ENCODE measurements around the gene BMF. TPM values are rescaled to one million over a fixed set of nuclear protein-coding genes. Genes with fewer than 3 reads are reported as not detected.

BMF gene
- total RNA-seq, 2 donors from 2014 or later = 8.8 to 19.0 TPM

DNA sequence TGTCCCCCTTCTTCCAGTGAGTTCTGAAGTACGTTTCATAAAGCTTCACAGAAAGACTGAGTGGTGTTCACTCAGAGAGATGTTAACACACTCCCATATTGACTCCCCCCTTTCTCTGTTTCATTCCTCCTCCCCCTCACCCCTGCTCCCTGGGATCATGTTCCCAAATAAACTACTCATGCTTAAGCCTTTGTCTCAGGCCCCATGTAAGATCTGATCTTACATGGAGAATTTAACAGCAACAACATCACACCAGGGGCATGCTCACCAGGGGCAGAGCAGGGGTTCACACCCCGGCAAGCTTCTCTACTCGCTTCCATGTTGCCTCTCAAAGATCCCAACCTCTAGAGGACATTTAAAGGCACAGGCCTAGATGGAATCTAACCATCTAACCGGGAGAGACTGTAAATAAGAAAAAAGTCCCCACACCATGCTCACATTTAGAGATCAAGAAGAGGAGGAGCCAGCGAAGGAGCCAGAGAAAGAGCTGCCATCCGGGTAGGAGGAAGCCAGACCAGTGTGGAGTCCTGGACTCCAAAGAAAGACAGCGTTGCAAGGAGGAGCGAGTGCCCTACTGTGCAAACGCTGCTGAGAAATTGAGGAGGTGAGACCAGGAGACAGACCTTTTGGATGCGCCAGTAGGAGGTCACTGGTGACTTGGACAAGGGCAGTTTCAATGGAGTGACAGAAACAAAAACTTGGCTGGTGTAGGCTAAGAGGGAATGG is 48.3 kb downstream of the BMF start:
- Histone ChIP-seq H3K4me3 (no peak overlapping the region), H3K9me3 (no peaks in the 10 kb centered on the region), H3K27ac (no peak overlapping the region), H3K4me1 (replicated peaks) (no peaks in the 10 kb centered on the region), H3K36me3 (no peaks in the 10 kb centered on the region), H3K27me3 (replicated peaks; ENCODE audit: insufficient read depth) (no peaks in the 10 kb centered on the region)
- whole genome bisulfite sequencing = 80% methylated on average over 10 of the region's 10 CpGs
- intact Hi-C loops (cut with DNase I) = no loop called here
- DNase-seq (ENCODE audit: low spot score) = no peak
- TF ChIP-seq POLR2AphosphoS5 (IDR thresholded peaks at IDR 0.05) = no peak
- TF ChIP-seq POLR2A (IDR thresholded peaks at IDR 0.05) = no peak
- TF ChIP-seq, protein P1, sequence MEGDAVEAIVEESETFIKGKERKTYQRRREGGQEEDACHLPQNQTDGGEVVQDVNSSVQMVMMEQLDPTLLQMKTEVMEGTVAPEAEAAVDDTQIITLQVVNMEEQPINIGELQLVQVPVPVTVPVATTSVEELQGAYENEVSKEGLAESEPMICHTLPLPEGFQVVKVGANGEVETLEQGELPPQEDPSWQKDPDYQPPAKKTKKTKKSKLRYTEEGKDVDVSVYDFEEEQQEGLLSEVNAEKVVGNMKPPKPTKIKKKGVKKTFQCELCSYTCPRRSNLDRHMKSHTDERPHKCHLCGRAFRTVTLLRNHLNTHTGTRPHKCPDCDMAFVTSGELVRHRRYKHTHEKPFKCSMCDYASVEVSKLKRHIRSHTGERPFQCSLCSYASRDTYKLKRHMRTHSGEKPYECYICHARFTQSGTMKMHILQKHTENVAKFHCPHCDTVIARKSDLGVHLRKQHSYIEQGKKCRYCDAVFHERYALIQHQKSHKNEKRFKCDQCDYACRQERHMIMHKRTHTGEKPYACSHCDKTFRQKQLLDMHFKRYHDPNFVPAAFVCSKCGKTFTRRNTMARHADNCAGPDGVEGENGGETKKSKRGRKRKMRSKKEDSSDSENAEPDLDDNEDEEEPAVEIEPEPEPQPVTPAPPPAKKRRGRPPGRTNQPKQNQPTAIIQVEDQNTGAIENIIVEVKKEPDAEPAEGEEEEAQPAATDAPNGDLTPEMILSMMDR (IDR thresholded peaks at IDR 0.05) = no peak

DNA sequence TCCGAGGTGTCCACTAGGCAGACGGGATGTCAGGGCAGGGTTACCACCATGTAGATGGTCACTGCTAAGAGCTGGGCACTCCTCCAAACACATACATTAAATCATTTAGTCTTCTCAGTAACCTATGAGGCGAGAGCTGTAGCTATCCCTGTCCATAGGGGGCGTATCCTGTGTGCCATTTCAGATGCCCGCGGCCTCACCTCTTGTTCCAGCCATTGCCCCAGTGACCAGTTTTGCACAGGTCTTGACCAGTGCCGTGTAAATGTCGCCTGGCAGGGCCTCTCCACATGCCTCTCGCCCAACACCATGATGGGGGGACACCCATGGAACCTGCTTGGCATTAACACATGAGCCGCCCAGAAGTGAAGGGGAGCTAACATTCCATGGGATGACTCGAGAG is 48.9 kb downstream of the BMF start:
- no peak for DNase-seq (ENCODE audit: low spot score)
- no peak overlapping the region for H3K4me3 ChIP-seq
- WGBS = 94% methylated on average over 11 of the region's 11 CpGs
- TF ChIP-seq POLR2AphosphoS5 (IDR thresholded peaks at IDR 0.05) (no peak), POLR2A (IDR thresholded peaks at IDR 0.05) (no peak)
- TF ChIP-seq, protein P1 (IDR thresholded peaks at IDR 0.05) = no peak
- no peaks in the 10 kb centered on the region for H3K27me3 ChIP-seq (replicated peaks; ENCODE audit: insufficient read depth)
- H3K36me3 ChIP-seq = no peaks in the 10 kb centered on the region
- no peaks in the 10 kb centered on the region for H3K9me3 ChIP-seq
- intact Hi-C loops (cut with DNase I) = no loop called here
- no peaks in the 10 kb centered on the region for H3K4me1 ChIP-seq (replicated peaks)
- H3K27ac ChIP-seq = no peak overlapping the region

DNA sequence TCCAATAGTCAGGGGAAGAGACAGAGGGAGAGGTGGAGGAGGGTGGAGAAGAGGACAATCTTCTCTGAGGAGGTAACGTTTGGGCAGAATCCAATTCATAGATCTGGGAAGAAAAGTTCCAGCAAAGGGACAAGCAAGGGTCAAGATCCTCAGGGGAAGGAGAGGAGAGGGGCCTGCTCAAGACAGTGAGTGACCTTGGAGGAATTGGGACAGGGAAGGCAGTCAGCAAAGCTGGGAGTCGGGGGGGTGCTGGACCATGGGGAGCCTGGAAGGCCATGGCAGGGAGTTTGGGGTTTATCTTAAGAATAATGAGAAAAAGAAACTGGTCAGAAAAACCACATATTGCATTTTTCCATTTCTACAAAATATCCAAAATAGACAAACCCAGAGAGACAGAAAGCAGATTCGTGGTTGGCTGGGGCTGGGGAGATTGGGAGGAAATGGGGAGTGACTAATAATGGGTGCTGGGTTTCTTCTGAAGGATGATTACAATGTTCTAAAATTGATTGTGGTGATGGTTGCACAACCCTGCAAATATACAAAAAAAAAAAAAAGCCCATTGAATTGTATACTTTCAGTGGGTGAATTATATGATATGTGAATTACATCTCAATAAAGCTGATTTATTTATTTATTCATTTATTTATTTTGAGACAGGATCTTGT is 50.1 kb downstream of the BMF start:
- H3K4me3 ChIP-seq = no peak overlapping the region
- 81% methylated on average over 3 of the region's 3 CpGs for WGBS

DNA sequence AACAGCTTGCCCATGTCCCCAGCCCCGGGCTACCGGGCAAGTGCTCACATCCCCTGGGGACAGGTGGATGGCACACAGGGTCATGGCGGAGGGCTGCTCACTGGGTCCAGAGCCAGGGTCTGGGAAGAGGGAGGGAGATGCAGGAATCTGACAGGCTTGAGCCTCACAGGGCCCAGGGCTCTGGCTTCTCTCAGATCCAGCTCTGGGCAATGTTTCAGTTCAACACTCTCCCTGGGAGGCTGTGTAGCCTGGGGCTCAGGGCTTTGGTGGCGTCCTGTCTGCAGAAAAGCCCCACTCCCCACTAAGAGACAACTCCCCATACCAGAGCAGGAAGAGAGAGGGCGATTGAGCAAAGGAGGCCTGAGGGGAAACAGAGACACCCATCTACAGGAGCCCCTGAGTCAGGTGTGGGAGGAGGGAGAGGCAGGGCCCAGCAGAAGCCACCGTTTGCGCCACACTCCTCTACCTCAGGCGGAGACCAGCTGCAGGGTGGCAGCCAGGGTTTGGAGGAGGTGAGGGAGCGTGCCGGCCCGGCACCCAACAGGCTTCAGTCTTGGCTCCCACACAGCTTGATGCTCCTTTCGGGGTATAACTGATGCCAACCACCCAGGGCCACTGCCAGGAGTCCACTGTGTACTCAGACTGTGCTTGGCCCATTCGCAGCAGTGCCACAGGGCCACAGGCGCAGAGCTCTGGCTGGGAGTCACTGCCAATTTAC is 52.9 kb downstream of the BMF start:
- Histone ChIP-seq H3K27ac (peak overlapping the region in 1 of 2 donors; percentile 1), H3K4me1 (replicated peaks) (no peaks in the 10 kb centered on the region), H3K27me3 (replicated peaks; ENCODE audit: insufficient read depth) (no peaks in the 10 kb centered on the region), H3K4me3 (no peak overlapping the region), H3K36me3 (no peaks in the 10 kb centered on the region), H3K9me3 (no peaks in the 10 kb centered on the region)
- TF ChIP-seq POLR2A (IDR thresholded peaks at IDR 0.05) (no peak), POLR2AphosphoS5 (IDR thresholded peaks at IDR 0.05) (no peak)
- TF ChIP-seq, protein P1 (IDR thresholded peaks at IDR 0.05) = no peak
- intact Hi-C loops (cut with DNase I) = no loop called here
- WGBS = 61% methylated on average over 14 of the region's 14 CpGs
- DNase-seq (ENCODE audit: low spot score) = peak; percentile 66

More for the DNA sequence above, 50.1 kb downstream of the BMF start:
- no peaks in the 10 kb centered on the region for H3K4me1 ChIP-seq (replicated peaks)
- intact Hi-C loops (cut with DNase I) = no loop called here
- H3K9me3 ChIP-seq = no peaks in the 10 kb centered on the region
- no peak overlapping the region for H3K27ac ChIP-seq
- TF ChIP-seq, protein P1 (IDR thresholded peaks at IDR 0.05) = no peak
- no peak for TF ChIP-seq POLR2AphosphoS5 (IDR thresholded peaks at IDR 0.05)
- TF ChIP-seq POLR2A (IDR thresholded peaks at IDR 0.05) = no peak
- DNase-seq (ENCODE audit: low spot score) = no peak
- no peaks in the 10 kb centered on the region for H3K27me3 ChIP-seq (replicated peaks; ENCODE audit: insufficient read depth)
- no peaks in the 10 kb centered on the region for H3K36me3 ChIP-seq

Measured in prostate gland (tissue), 2 donors.